T-helper 9 cell (primary cell): ENCODE results near the gene ALPP.
"Not testable (repeated sequence)": the region's sequence is repeated elsewhere in the genome, so short reads cannot be mapped to it uniquely, and the experiment has no call there.

Experiments
- DNase-seq: peaks from one replicate; pipeline ENCODE4 v3.0.0-alpha.2; 2020

Gene ALPP

DNA sequence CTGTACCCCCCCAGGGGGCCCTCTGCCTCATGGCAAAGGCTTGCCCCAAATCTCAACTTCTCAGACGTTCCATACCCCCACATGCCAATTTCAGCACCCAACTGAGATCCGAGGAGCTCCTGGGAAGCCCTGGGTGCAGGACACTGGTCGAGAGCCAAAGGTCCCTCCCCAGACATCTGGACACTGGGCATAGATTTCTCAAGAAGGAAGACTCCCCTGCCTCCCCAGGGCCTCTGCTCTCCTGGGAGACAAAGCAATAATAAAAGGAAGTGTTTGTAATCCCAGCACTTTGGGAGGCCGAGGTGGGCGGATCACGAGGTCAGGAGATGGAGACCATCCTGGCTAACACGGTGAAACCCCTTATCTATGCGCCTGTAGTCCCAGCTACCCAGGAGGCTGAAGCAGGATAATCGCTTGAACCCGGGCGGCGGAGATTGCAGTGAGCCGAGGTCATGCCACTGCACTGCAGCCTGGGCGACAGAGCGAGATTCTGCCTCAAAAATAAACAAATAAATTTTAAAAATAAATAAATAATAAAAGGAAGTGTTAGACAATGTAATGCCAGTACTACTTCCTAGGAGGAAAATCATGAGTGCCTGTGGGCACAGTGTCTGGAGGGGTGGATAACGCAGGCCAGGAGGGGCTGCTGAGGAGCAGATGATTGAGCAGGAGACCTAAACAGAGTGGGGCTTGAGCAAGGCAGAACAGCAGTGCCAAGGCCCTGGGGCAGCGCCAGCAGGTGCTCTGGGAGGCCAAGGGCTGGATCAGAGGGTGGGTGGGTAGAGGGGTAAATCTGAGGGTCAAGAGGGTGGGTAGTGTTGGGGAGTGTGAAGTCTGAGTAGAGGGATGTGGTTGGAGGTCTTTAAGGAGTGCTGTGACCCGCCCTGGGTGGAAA is 4.0 kb downstream of the ALPP start:
- DNase-seq = no peak

DNA sequence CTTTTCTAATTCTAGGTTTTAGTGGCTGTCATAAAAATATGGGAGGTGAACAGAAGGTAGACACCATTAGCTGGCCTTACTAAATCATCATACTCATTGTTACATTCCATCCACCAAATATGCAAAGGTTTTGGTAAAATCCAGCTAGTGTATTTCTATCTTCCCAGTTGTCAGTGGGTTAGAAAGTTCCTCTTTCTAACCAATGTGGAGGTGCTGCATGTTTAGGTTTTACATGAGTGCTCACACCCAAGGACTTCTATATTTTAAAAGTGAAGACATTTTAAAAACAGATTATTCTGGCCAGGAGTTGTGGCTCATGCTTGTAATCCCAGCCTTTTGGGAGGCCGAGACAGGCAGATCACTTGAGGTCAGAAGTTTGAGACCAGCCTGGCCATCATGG is 5.9 kb downstream of the ALPP start:
- DNase-seq = no peak

DNA sequence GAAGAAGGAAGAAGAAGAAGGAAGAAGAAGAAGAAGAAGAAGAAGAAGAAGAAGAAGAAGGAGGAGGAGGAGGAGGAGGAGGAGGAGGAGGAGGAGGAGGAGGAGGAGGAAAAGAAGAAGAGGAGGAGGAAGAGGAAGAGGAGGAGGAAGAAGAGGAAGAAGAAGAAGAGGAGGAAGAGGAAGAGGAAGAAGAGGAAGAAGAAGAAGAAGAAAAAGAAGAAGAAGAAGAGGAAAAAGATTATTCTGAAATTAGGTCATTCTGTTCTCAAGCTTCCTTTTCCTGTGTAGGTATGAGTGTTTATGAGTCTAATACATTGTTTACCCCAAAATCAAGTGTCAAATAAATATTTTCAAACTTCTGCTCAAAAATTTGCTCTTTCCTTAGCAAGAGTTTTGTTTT is 6.5 kb downstream of the ALPP start:
- DNase-seq = not testable (repeated sequence)

DNA sequence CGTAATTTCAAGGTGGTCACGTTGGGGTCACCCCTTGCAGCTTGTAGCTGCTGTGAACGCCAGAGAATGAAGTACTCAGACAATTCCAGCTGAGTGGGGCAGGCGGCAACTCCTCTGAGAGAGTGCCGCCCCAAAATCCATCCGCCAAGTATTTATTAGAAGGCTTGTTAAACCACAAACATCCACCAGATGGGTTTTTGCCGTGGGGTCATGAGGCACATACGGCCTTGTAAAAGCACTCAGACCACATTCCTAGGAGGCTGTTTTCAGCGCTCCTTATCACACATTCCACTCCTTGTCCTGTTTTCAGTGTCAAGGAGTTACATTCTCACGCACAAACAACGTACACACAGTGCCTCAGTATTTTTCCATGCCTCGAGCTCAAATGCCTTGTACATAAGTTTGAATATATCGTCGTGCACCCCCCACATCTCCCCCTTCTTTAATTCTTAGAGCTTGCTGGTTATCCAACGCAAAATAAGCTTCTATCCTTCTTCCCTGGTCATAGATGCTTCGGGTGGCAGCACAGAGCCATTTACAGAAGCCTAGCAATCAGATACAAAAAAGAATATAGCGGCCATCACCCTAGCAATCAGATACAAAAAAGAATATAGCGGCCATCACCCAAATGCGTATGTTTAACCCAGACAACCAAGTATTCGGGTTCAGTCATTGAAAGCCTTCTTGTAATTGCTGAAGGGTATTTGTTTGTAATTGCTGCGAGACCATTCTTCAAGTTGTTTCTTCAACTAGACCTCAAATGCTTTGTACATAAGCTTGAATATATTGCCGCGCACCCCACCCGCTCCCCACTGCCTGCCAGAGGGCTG is 7.3 kb downstream of the ALPP start:
- no peak for DNase-seq

DNA sequence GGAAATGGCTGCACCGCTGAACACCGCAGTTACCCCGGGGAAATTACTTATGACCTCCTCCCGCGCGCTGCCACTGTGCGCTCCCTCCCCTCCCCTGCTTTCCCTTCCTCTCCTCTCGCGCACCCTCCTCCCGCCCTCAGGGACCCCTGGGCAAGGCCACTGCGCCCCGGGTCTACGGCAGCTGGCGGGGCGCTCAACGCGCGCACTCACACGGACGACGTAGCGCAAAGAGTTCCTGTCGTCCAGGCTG is 7.9 kb downstream of the ALPP start:
- DNase-seq = no peak

DNA sequence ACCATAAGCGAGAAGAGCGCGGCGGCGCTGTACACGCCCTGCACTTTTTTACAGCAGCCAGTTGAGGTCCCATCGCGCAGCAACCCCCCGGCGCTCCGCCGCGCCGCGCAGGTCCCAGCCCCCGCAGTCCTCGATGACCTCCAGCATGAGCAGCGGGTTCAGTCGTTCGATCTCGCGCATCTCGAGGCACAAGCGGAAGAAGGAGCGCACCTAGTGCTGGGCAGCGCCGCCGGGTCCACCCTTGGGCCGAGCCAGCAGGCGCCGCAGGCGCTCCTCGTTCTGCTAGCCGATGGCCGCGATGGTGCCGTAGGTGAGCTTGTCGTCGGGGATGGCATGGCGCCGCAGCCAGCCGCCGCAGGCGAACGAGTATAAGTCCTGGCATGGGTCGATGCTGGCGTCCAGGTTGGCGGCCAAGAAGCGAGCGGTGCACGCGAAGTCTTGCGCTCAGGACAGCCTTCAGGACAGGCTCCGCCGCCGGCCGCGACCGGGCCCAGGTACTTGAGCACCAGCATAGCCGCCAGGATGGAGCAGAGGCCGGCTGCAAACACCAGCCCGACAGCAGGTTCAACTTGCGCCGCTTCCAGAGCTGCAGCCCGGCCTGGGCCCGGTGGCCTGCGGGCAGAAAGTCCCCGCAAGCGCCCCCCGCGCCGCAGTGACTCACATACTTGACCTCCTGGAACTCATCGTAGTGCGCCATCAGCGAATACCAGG is 8.3 kb downstream of the ALPP start:
- DNase-seq = no peak

DNA sequence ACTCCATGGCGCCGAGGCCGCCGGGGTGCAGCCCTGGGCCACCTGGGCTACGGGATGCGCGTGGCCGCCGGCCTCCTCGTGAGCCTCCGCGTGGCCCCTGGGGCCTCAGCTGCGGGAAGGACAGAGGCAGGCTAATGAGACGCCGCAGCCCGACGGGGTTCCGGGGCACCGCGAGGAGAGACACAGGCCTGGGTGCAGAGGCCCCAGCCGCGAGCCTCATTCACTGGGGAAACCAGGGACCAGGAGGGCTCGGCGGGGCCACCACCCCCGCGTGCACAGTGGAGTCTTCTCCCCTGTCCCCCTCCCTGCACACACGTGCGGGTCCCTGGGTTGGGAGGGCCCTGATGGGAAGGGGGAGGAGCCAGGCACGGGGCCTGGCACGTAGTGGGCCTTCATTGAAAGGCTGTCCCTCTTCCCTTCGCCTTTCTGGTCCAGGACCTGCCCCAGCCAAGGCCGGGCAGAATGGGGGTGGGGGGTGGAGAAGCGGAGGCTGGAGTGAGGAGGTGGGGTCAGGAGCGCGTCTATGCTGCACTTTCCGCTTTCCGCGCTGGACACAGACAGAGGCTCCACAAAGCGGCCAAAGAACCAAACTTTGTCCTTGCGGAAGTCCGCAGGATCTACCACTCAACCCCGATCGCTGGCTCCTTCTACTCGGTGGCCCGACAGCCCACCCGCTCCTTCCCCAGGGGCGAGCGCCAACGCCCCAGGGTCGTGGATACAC is 9.1 kb downstream of the ALPP start:
- no peak for DNase-seq

DNA sequence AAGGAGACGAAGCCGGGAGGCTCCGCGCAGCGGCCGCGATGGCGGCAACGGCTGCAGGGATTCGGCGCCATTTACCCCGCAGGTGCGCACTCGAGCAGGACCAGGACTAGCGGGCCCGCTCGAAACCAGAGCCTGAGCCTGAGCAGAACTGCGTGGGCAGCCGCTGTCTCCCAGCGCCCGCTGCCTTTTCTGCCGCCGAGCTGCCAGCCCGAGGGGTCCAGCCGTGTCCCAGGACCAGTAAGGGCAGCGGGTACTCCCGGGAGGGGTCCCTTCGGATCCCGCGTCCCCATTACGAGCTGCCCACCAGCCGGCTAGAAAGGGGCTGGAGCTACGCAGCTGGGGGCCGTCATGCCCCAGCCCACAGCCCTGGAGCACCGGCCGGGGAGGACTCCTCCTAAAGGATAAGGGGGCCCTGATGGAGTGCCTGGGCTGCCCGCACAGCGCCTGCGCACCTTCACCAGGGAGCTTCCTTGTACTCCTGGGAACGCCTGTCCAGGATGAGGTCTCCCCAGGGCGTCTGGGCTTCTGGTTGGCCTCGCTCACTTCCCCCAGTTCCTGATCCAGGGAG is 9.9 kb downstream of the ALPP start:
- no peak for DNase-seq

DNA sequence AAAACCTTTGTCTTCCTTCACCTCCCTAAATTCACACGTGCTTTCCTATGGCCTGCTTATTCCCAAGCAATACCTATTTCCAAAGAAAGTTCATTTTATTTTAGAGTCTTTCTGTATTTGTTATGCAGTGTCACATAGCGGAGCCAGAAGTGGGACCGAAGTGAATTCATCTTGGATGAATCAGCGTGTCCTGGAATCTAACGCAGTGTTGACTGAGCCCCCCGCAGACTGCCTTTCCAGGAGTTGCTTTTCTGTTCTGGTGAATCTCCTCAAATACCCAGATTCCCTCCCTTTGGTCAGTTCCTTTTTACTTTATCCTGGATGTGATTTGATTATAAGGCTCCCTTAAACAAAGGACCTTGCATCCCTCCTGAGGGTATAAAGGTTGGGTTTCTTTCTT is 10.8 kb downstream of the ALPP start:
- no peak for DNase-seq

DNA sequence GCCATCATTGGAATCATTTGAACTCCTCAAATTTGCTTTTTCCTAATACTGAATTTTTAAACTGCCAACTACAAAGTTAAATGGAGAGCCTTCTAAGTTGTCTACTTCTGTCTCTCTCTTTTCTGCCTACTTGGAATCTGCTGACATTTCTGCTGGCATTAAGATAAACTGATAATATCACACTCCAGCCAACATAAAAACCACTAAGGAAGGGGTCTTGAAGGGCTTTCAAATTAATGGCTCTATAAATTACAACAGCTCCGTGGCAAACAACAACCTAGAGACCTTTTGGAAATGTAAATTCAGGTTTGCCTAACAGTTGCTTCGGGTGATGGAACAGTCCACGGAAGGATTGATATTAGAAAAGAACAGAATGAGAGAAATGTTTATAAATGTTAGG is 12.1 kb downstream of the ALPP start:
- no peak for DNase-seq

DNA sequence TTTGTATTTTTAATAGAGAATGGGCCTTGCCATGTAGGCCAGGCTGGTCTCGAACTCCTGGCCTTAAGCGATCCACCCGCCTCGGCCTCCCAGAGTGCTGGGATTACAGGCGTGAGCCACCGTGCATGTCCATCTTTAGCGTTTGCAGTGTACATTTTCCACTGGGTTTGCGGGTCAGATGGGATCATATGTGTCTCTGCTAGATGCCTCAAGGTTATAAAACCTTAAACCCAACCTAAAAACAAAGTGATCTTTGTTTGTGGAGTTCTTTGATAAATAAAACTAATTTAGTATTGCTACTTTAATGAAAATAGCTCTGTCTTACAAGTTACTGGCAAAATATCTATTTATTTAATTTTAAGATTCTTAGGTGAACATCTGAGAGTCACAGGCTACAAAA is 15.0 kb downstream of the ALPP start:
- DNase-seq = no peak

DNA sequence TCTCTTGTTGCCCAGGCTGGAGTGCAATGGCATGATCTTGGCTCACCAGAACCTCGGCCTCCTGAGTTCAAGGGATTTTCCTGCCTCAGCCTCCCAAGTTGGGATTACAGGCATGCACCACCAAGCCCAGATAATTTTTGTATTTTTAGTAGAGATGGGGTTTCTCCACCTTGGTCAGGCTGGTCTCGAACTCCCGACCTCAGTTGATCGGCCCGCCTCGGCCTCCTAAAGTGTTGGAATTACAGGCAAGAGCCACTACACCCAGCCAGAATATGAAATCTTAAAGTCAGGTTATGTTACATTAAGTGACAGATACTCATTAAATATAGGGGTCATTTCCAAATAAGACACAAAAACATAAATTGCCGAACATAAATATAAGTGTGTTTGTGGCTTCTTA is 15.9 kb downstream of the ALPP start:
- DNase-seq = not testable (repeated sequence)

DNA sequence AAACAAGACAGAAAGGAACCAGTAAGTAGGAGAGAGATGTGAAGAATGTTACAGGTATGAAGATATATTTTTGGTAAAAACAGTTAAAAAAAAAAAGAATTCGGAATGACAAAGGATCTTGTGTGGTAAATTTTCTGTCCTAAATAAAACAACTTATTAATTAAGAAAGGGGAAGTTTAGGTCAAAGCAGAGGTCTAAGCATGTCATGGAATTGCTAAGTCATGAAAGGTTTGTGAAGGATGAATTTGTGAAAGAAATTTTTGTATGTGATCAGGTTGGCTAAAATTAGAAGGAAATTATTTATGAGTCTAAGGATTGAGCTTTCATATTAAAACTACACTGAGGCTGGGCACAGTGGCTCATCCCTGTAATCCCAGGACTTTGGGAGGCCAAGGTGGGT is 17.0 kb downstream of the ALPP start:
- no peak for DNase-seq

DNA sequence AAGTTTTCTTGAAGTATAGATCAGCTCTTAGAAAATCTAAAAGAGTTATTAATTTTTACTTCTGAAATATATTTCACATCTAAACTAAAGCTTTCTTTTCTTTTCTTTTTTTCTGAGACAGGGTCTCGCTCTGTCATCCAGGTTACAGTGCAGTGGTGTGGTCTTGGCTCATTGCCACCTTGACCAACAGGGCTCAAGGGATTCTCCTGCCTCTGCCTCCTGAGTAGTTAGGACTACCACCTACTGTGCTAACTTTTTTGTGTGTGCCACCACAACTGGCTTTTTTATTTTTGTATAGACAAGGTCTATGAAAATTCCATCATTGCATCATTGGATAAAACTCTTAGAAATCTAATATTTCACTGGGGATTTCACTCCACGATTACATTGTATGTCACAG is 18.1 kb downstream of the ALPP start:
- no peak for DNase-seq

DNA sequence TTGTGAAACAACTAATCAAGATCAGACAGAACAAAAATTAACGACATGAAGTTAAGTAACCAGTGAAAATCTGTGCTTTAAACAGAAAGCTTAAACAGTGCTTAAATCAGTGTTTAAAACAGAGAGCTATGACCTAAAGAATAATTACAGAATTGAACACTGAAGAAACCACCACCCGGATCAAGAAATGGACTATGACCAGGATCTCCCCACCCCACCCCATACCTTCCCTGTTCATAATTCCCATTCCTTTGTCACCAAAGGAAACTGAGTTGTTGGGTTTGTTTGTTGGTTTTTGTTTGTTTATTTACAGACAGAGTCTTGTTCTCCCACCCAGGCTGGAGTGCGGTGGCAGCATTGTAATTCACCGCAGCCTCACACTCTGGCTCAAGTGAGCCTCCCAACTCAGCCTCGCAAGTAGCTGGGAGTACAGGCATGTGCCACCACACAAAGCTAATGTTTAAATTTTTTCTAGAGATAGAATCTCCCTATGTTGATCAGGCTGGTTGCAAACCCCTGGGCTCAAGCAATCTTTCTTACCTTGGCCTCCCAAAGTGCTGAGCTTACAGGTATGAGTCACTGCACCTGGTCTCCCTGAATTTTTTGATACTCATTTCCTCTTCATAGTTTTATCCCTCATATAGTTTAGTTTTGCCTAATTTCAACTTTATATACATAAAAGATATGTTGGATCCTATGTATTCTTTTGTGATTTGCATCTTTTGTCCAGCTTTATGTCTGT is 19.9 kb downstream of the ALPP start:
- no peak for DNase-seq

DNA sequence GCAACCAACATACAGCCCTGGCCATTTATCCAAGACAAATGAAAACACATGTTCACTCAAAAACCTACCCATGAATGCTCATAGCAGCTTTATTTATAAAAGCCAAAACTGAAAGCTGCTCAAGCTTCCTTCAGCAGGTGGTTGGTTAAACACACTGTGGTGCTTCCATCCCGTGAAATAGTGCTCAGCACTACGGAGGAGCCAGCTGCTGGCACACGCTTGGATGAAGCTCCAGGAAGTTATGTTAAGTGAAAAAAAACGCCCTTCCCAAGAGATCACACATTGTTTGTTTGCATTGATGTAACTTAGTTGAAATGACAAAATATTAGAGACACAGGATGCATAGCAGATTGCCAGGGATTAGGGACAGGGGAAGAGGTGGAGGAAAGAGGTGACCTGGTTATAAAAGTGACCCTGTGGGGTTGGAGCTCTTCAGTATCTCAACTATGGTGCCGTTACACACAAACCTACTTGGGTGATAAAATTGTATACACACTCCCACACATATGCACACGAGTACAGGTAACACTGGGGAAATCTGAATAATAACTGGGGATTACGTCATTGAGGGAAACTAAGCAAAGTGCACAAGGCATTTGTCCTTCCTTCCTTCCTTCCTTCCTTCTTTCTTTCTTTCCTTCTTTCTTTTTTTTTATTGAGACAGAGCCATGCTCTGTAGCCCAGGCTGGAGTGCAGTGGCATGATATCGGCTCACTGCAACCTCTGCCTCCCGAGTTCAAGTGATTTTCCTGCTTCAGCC is 21.9 kb downstream of the ALPP start:
- DNase-seq = no peak

DNA sequence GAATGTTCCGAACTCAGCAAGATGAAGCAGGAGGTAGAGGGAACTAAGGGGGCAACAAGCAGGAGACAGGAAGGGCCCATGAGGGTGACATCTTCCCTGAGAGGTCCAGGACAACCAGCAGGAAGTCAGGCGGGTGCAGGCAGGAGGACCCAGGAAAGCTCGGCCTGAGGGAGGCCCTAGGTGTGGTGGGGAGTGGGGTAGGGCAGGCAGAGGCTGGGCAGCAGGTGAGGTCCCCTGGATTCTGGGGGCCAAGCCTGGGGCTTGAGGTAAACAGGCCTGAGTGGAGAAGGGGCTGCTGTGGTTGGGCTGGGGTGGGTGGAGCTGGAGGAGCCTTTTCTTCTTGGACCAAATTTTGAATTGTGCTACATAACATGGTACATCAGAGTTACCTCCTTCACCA is 24.0 kb downstream of the ALPP start:
- no peak for DNase-seq

DNA sequence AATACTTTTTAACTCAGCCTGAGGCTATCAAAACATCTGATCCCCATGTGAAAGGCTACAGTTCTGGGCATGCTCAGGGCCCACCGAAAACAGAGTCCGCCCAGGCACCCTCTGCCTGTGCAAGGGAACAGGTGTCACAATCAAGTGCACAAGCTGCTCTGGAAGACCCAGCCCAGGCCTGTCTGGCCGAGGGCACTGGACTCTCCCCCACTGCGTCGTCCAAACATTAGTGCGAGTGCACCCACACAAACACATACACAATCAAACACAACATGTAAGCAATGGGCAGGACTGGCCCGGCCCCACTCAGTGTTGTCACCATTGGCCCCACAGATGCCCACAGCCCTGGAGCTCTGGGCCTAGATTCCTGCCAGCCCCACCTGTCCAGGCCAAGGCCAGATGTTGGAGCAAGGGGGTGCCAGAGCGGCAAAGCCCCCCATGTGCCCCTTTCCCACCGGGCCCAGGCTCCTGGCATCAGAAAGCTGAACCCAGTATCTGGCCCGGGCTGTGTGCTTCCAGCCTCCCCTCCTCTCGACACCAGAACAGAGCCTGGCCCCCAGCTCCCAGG is 27.5 kb downstream of the ALPP start:
- no peak for DNase-seq

DNA sequence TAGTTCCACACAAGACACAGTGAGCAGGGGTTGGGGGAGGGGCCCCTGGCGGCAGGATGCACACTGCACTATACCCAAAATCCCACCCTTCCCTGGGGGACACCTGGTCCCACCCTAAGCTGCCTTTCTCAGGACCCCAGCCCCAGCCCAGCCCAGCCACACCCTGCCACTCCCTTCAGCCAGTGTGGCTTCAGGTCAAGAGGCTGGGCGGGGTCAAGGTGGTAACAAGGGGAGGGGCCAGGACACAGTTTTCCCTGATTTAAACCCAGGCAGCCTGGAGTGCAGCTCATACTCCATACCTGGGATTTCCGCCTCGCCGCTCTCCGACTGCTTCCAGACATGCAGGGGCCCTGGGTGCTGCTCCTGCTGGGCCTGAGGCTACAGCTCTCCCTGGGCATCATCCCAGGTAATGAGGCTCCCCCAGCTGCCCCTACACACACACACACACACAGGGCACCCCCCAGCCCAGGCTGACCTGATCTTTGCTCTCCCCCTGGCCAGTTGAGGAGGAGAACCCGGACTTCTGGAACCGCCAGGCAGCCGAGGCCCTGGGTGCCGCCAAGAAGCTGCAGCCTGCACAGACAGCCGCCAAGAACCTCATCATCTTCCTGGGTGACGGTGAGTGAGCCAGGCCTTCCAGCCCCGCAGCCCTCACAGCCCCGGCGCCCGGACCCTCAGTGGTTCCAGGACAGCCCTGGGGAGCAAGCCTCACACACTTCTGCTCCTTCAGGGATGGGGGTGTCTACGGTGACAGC is 28.2 kb downstream of the ALPP start, which contains the start of gene ALPG:
Gene ALPG (plus strand): TSS at position 289 of the 755 bp plus-strand sequence. CDS start 51 bp downstream, at position 340.
- DNase-seq = no peak
